ENCODE results near the gene CNOT6. TPM values are rescaled to one million over a fixed set of nuclear protein-coding genes. Genes with fewer than 3 reads are reported as not detected.

CNOT6 gene
- polyA plus RNA-seq, 1 of the 3 experiments (the other 2 are of a cell fraction), result 17.1 TPM

DNA sequence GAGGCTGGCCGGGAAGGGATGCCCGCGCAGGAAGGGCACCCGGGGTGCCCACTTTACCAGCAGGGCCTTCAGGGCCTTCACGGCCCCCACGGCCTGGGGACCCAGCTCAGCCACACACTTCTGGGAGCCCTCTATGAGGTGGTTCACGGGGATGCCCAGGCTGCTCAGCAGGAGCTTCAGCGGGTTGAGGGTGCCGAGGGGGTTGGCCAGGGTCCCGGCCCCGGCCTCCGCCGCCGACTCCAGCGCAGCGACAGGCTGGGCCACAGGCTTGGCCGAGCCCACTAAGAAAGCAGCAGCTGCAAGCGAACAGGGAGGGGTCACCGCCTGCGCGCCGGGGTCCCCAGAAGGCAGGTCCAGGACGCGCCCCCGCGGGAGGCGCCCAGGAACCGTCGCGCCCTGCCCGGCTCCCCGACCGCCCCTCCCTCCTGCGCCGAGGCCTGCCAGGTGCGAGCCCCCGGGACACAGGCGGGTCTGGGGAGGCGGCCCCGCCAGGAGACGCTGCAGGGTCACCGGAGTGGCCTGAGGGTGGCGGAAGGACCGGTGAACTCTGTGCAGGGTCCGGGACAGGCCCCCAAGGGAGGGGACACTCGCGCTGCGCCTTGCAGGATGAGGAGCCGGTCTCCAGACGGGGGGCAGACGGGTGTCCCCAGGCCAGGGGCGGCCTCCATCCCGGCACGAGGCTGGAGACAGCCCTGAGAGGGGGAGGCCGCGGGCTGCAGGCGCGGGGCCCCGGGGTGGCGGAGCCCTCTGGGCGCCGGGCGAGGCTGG lies 96.5 kb downstream of the CNOT6 start:
- WGBS (ENCODE audit: low lambda C conversion rate), result 0% methylated on average over 5 of the region's 63 CpGs
- Histone ChIP-seq H3K4me2 (peak overlapping the region; percentile 47; the same call in 1 of the 2 replicates), H4K20me1 (ENCODE audit: insufficient read depth) (no peaks in the 10 kb centered on the region), H3K9me3 (no peaks in the 10 kb centered on the region), H3K27me3 (ENCODE audit: insufficient read depth) (peaks cover 53% of the 10 kb centered on the region; the same call in 1 of the 2 replicates), H3F3A (replicated peaks; ENCODE audit: insufficient read depth) (no peaks in the 10 kb centered on the region), H3K79me2 (ENCODE audit: insufficient read depth) (no peaks in the 10 kb centered on the region), H3K36me3 (replicated peaks in 1 of 2; ENCODE audit: control insufficient read depth in 1 of 2, insufficient read depth in 2 of 2, low read length in 1 of 2) (no peaks in the 10 kb centered on the region), H3K4me3 (ENCODE audit: low read depth in 2 of 2, low read length in 1 of 2) (peak overlapping the region in 1 of 2 experiments; percentile 9; a peak in 1 of 4 replicates), H3K4me1 (ENCODE audit: control insufficient read depth in 1 of 2, insufficient read depth in 2 of 2, low read depth in 1 of 2, low read length in 1 of 2) (no peaks in the 10 kb centered on the region), H3K9ac (no peak overlapping the region), H3K9me2 (no peaks in the 10 kb centered on the region), H2AFZ (ENCODE audit: low read depth) (no peak overlapping the region), H3K27ac (ENCODE audit: low read depth in 2 of 2, low read length in 1 of 2) (no peak overlapping the region)
- CTCF ChIA-PET, result interaction anchor here (1.1 to 5.4 kb wide), 3 partner anchors 15 to 276 kb away, joined by 3 to 21 read pairs (median 4); no protein-coding TSS in a partner anchor
- DNase-seq, result peak; percentile 48
- TF ChIP-seq YY1 (IDR thresholded peaks at IDR 0.05; ENCODE audit: low read depth) (no peak), POLR2AphosphoS5 (IDR thresholded peaks at IDR 0.05; ENCODE audit: low read depth, low read length) (no peak), IRF3 (IDR thresholded peaks at IDR 0.05; ENCODE audit: low read depth, low read length) (no peak), FOXM1 (IDR thresholded peaks at IDR 0.05; ENCODE audit: low read depth) (no peak), RCOR1 (IDR thresholded peaks at IDR 0.05; ENCODE audit: low read length) (no peak), ELF1 (IDR thresholded peaks at IDR 0.05) (no peak), FOSL2 (IDR thresholded peaks at IDR 0.05; ENCODE audit: borderline replicate concordance, low read depth) (no peak)
- POLR2A ChIA-PET, result no interaction called here

- Histone ChIP-seq H2AFZ (ENCODE audit: low read depth) (no peak within 1 kb of the TSS), H3K4me2 (peak within 1 kb of the TSS; percentile 47; the same call in 1 of the 2 replicates), H3K9me2 (no peaks in the 10 kb centered on the region), H3F3A (replicated peaks; ENCODE audit: insufficient read depth) (no peaks in the 10 kb centered on the region), H3K79me2 (ENCODE audit: insufficient read depth) (no peaks in the 10 kb centered on the region), H4K20me1 (ENCODE audit: insufficient read depth) (no peaks in the 10 kb centered on the region), H3K27ac (ENCODE audit: low read depth in 2 of 2, low read length in 1 of 2) (no peak within 1 kb of the TSS), H3K9ac (no peak within 1 kb of the TSS), H3K4me1 (ENCODE audit: control insufficient read depth in 1 of 2, insufficient read depth in 2 of 2, low read depth in 1 of 2, low read length in 1 of 2) (no peaks in the 10 kb centered on the region), H3K27me3 (ENCODE audit: insufficient read depth) (peaks cover 53% of the 10 kb centered on the region; the same call in 1 of the 2 replicates), H3K4me3 (ENCODE audit: low read depth in 2 of 2, low read length in 1 of 2) (peak within 1 kb of the TSS in 1 of 2 experiments; percentile 9; a peak in 1 of 4 replicates), H3K9me3 (no peaks in the 10 kb centered on the region), H3K36me3 (replicated peaks in 1 of 2; ENCODE audit: control insufficient read depth in 1 of 2, insufficient read depth in 2 of 2, low read length in 1 of 2) (no peaks in the 10 kb centered on the region)
- ChIA-PET POLR2A (no interaction called here), CTCF (interaction anchor here (1.0 to 5.4 kb wide), 2 partner anchors 15 to 28 kb away, joined by 3 to 21 read pairs; no protein-coding TSS in a partner anchor)
- WGBS (ENCODE audit: low lambda C conversion rate), result 15% methylated on average over 5 of the region's 60 CpGs
- TF ChIP-seq EZH2phosphoT487 (IDR thresholded peaks at IDR 0.05; ENCODE audit: borderline replicate concordance, low read depth), result no peak
- no peak for TF ChIP-seq IRF3 (IDR thresholded peaks at IDR 0.05; ENCODE audit: low read depth, low read length)
- no peak for TF ChIP-seq RFX5 (IDR thresholded peaks at IDR 0.05; ENCODE audit: low read length)
- no peak for TF ChIP-seq POLR2AphosphoS5 (IDR thresholded peaks at IDR 0.05; ENCODE audit: low read depth, low read length)
- peak; percentile 57 for DNase-seq
Observed at GRCh38 chr5:180591311-180591887, 97.2 kb downstream of the CNOT6 start, which contains the start of gene SCGB3A1. Gene SCGB3A1 (minus strand): TSS chr5:180591499. CDS start chr5:180591462, 37 bp downstream.
